ENCODE results near the gene NFYB.

- no peak for TF ChIP-seq CTCF (IDR thresholded peaks at IDR 0.05; ENCODE audit: poor library complexity)
- no peak for TF ChIP-seq EZH2 (IDR thresholded peaks at IDR 0.05; ENCODE audit: borderline replicate concordance)
Measured at GRCh38 chr12:104168596-104168995, 30.6 kb upstream of the NFYB start.
